Left renal cortex interstitium (tissue), 4 donors: ENCODE data around the gene ZFAND3. TPM values are rescaled to one million over a fixed set of nuclear protein-coding genes. Genes with fewer than 3 reads are reported as not detected.
"Not testable (repeated sequence)": the region's sequence is repeated elsewhere in the genome, so short reads cannot be mapped to it uniquely, and the experiment has no call there.

ENCODE experiments used
- DNase-seq, 4 donors: peaks; one replicate each; pipeline ENCODE4 v3.0.0-alpha.2; 2013; ENCODE audit warnings: low read depth in 4 of 4, low spot score in 2 of 4, missing footprints in 1 of 4
- polyA plus RNA-seq, 4 donors: library from polyadenylated mRNA; unstranded; fragments of 120-200 nt; gene quantifications; one replicate each; pipeline ENCODE4 v1.2.1, GENCODE V29; 2013; ENCODE audit not compliant: insufficient read length in 4 of 4

The ZFAND3 gene
- polyA plus RNA-seq, 4 donors, result 134 to 161 (median 148) TPM

- DNase-seq, result no peak
These were observed 42.9 kb downstream of the ZFAND3 start for GRCh38 chr6:37862430-37862829.

- DNase-seq, result no peak
These were observed 43.5 kb downstream of the ZFAND3 start for GRCh38 chr6:37862992-37863391.

- DNase-seq, result no peak
These were observed 44.7 kb downstream of the ZFAND3 start for GRCh38 chr6:37864250-37864649.

- DNase-seq, result no peak
These were observed 46.0 kb downstream of the ZFAND3 start for GRCh38 chr6:37865504-37865903.

GRCh38 chr6:37866590-37867507 lies 47.3 kb downstream of the ZFAND3 start:
- DNase-seq, result no peak

GRCh38 chr6:37867756-37868446 lies 48.4 kb downstream of the ZFAND3 start:
- DNase-seq, result no peak

- no peak for DNase-seq
These were observed 48.9 kb downstream of the ZFAND3 start for GRCh38 chr6:37868447-37868825.

- no peak for DNase-seq
These were observed 52.3 kb downstream of the ZFAND3 start for GRCh38 chr6:37871616-37872372.

GRCh38 chr6:37872373-37872745 lies 52.8 kb downstream of the ZFAND3 start:
- DNase-seq, result no peak

GRCh38 chr6:37874726-37875125 lies 55.2 kb downstream of the ZFAND3 start:
- no peak for DNase-seq

GRCh38 chr6:37875561-37876309 lies 56.2 kb downstream of the ZFAND3 start:
- no peak for DNase-seq

- DNase-seq, result no peak
These were observed 57.3 kb downstream of the ZFAND3 start for GRCh38 chr6:37876843-37877242.

- DNase-seq, result peak in 1 of 4 donors; percentile 4
These were observed 58.0 kb downstream of the ZFAND3 start for GRCh38 chr6:37877373-37878149.

- DNase-seq, result no peak
These were observed 58.7 kb downstream of the ZFAND3 start for GRCh38 chr6:37878150-37878710.

GRCh38 chr6:37880602-37881001 lies 61.1 kb downstream of the ZFAND3 start:
- DNase-seq, result not testable (repeated sequence)

- DNase-seq, result no peak
These were observed 62.8 kb downstream of the ZFAND3 start for GRCh38 chr6:37882292-37882691.

- DNase-seq, result no peak
These were observed 63.3 kb downstream of the ZFAND3 start for GRCh38 chr6:37882724-37883413.

GRCh38 chr6:37884548-37884947 lies 65.0 kb downstream of the ZFAND3 start:
- DNase-seq, result no peak

- DNase-seq, result no peak
These were observed 69.5 kb downstream of the ZFAND3 start for GRCh38 chr6:37889051-37889450.
